Left kidney (tissue), 2 donors: ENCODE data around the gene ANXA9. TPM values are rescaled to one million over a fixed set of nuclear protein-coding genes. Genes with fewer than 3 reads are reported as not detected.

Experiments used
- DNase-seq: peaks from one replicate; pipeline ENCODE4 v3.0.0-alpha.2; 2013
- polyA plus RNA-seq: library from polyadenylated mRNA; unstranded; fragments of 120-200 nt; gene quantifications from one replicate; pipeline ENCODE4 v1.2.1, GENCODE V29; 2013; ENCODE audit not compliant: insufficient read length

ANXA9 gene
- polyA plus RNA-seq, 1 donor: 17.1 TPM

DNA sequence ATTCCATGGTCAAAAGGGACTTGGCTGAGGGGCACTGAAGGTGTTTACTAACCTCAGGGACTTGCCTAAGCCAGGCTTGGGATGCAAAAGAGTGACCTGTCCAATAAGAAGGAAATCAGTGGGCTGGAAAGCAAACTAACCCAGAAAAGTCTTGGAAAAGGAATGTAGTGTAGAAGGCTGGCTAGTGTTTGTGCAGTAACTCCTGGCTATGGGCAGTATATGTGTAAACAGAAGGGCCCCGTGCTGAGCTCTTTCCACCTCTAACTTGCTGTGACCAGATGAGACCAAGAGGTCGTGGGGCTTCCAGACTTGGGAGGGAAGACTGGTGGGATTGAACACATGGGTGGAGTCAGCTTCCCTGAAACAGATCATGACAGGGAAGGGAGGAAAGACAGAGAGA lies 20.5 kb downstream of the ANXA9 start:
- no peak for DNase-seq

GRCh38 chr1:151003180-151003579 lies 21.1 kb downstream of the ANXA9 start:
- DNase-seq: no peak

DNA sequence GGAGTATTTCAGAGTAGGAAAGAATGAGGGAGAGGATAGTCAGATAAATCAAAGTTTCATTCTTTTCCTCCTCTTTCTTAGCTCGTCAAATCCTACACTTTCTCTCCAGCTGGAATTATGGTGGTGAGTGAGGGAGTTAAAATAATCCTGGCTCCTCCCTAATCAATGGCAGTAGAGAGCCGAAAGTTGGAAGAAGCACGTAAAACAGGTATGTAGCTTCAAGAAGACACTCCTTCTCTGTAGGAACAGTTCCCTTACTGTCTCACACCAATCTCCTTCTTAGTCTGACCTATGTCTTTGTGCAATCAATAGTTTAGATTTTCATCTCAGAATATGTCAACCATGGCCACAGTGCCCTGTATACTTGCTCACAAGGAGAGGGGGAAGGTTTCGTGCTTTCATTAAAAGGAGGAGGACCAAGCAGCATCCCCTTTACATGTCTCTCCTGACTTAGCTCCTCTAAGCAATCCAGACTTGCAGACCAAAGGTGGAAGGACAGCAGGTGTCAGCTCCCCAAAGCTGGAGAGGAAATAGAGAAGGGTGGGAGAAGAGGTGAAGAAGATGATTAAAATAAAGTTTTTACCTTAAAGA lies 23.7 kb downstream of the ANXA9 start:
- no peak for DNase-seq

DNA sequence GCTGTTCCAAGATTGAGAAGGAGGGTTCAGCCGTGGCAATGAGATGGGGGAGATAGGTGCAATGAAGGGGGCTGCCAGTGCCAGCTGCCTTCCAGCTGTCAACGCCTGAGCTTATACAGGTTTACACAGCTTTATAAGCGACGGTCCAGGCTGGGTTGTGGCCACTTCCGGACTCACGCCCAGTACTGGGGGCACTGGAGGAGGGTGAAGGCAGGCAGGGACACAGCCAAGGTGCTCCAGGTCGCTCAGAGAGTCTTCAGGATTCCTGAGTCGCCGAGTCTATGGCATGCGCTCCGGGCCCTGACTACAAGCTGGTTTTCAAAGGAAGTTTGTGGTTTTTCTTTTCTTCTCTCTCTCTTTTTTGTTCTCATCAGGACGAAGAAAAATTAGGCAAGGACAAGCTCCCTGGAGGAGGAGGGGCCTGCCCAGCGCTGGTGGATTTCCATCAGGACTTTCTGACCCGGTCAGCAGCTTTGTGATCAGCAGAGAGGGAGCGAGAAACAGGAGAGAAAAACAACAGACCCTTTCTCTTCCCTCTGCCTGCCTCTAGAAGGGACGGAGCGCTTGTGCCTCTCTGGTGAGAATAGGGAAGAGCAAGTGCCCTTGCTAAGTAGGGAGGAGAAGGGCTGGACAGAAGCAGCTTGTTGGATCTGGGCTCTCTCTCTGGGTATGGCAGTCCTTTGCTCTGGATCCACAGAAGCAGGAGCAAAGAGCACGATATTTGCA lies 24.4 kb downstream of the ANXA9 start, which contains the start of gene MINDY1:
Gene MINDY1 (minus strand): TSS at position 576 of the 726 bp plus-strand sequence. CDS start 4,285 bp downstream, outside the sequence.
- DNase-seq: peak; percentile 84

- DNase-seq: no peak
Observed at GRCh38 chr1:151007853-151008243, 25.8 kb downstream of the ANXA9 start.

DNA sequence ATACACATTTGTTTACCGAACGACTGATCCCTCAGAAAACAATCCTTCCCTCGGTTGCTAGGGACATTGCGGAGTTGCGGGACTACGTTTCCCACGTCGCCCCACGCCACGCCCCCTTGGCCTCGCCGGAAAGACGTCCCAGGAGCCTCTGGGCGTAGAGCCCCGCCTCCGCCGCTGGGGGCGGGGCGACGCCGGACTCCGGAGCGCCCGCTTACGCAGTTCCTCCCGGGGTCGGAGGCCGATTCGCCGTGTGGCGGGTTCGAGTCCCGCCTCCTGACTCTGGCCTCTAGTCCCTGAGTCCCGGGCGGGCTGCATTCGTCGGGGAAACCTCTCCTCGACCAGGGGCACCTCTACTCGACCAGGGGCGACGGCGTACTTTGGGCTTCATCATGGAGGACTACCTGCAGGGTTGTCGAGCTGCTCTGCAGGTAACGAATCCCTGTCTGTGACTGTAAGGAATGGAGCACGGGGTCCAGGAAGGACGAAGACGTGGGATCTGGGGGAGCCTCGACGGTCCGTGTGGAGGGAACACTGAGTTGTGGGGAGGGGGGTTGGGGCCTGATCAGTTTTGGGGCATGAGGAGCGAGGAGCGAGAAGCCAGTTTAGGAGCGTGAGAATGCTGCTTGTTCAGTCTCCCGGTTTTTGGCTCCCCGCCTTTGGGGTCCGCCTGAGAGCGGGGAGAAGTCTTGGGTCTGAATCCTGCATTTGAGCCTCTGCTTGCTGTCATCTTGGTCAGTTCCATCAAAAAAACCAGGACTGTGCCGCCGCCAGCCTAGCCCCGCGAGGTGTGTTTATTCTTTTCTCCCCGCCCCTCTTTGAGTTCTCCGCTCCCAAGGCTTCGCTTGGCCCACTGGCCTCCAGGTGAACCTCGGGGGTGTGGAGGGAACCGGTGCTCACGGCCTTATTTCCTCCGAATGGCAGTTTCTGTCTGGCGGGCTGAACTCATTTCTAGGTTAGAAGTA lies 26.4 kb downstream of the ANXA9 start, which contains the start of gene PRUNE1:
Gene PRUNE1 (plus strand): TSS at position 206 of the 962 bp plus-strand sequence. CDS start 184 bp downstream, at position 390.
- peak; percentile 95 for DNase-seq

- no peak for DNase-seq
Observed at GRCh38 chr1:151009206-151009587, 27.1 kb downstream of the ANXA9 start.

- no peak for DNase-seq
Observed at GRCh38 chr1:151009674-151010345, 27.7 kb downstream of the ANXA9 start.

GRCh38 chr1:151010346-151010726 lies 28.2 kb downstream of the ANXA9 start:
- no peak for DNase-seq

DNA sequence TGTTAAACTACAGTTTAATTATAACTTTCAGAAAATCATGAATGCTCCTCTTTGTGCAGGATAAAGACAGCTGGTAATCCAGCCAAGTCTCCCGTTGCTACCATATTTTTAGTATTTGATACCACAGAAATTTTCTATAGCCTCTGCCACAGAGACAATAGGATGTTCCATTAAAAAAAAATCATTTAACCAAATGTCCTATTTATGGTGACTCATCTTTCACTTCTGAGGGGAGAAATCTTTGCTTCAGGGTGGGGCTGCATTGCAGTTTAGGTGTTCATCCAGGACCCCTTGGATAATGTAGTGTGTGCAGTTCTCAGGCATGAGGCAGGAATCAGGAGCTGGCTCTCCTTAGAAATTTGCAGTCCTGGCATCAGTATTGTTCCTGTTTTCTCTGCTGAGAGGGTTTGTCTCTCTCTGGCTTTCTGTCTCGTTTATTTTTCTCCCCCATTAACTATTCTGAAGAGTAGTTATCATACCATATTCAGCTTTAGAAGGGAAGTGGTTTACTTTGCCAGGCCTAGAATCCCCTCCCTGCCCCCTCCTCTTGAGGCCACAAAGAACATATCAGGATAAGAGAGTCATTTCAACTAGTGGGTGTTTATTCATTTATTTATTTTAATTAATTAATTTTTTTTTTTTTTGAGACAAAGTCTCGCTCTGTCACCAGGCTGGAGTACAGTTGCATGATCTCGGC lies 29.2 kb downstream of the ANXA9 start:
- no peak for DNase-seq

DNA sequence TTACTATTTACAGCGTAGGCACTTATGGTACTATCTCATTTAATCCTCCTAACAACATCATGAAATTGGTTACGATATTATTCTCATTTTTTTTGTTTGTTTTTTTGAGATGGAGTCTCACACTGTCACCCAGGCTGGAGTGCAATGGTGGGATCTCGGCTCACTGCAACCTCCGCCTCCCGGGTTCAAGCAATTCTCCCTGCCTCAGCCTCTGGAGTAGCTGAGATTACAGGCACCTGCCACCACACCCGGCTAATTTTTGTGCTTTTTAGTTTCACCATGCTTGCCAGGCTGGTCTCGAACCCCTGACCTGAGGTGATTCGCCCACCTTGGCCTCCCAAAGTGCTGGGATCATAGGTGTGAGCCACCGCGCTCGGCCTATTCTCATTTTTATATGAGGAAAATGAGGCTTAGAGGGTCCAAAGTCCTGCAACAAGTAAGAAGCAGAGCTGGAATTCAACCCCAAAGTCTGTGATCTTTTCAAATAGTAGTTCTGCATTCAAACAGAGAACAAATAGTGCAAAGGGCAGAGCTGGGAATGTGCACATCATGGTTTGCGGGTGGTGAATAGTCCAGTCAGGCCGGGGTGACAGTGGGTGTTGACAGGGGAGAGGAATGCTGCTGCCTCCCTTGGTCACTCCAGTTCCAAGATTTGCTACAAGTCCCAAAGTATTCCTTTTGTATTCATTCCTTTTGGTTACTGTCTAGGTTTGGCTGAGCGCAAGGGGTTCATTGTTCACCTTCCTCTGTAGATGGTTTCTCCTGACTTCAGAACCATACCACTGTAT lies 30.8 kb downstream of the ANXA9 start:
- no peak for DNase-seq

DNA sequence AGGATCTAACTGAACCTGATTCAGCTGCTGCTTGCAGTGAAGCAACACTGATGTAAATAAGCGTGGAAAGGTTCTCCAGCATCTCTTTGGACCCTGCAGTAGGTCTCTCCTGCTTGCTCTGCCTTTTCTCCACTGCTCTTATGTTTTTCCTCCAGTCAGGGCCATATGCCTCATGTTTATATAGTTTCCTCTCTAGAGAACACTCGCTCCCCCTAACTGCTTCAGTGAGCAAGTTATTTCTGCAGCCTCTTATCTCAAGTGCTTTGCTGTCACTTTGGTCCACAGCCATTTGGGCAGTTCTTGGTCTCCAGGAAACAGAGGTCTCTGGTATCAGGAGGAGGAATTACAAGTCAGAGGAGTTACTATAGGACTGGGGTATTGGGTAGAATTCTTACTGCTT lies 31.4 kb downstream of the ANXA9 start:
- peak; percentile 70 for DNase-seq

- no peak for DNase-seq
Observed at GRCh38 chr1:151024540-151025146, 42.6 kb downstream of the ANXA9 start.

DNA sequence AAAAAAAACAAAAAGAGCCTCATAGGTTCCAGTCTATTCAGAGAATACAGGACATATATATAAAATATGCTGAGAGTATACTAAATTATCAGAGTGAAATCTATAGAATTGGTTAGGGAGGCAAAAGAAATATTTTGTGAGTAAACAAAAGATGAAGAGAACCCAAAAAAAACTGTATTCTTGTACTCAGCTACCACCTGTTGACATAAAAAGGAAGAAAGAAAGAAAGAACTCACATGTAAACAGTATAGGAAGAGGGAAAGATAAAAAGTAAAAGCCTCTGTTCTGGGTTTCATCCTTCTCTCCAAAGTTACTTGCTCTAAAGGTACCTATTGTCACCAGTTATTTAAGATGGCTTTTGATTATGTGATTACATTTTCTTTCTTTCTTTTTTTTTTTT lies 44.4 kb downstream of the ANXA9 start:
- DNase-seq: no peak

GRCh38 chr1:151032164-151032563 lies 50.1 kb downstream of the ANXA9 start:
- no peak for DNase-seq

DNA sequence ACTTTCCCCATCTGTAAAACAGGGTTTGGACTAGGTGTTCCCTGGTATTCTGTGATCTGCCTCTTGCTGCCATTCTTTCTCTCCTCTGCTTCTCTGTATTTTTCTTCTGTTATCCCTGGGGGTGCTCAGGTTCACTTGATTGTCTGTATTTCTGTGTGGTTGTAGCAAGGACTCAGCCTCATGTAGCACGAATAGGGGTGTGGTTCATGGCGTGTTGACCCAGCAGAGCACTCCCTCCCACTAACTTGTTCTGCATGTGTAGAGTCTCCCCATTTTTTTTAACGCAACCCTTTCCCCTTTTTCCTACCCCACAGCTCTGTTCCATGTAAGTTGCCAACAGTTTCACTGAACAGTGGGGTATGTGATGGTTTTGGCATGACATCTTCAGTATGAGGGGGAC lies 53.1 kb downstream of the ANXA9 start:
- no peak for DNase-seq

GRCh38 chr1:151036356-151036755 lies 54.3 kb downstream of the ANXA9 start, which contains the start of gene BNIPL:
BNIPL (plus strand) TSS chr1:151036586; CDS start chr1:151036726, 140 bp downstream.
- no peak for DNase-seq

GRCh38 chr1:151037032-151037431 lies 54.9 kb downstream of the ANXA9 start:
- no peak for DNase-seq

DNA sequence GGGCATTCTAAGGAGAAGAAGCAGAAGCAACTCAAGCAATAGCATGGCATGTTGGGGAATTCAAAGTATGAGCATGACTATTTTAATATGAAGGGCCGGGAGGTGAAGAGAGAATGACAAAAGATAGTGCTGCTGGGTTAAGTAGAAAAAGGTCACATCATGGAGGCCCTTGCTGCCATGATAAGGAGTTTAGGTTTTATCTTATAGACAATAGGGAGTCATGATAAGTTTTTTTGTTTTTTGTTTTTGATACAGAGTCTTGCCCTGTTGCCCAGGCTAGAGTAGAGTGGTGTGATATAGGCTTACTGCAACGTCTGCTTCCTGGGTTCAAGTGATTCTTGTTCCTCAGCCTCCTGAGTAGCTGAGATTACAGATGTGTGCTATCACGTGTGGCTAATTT lies 57.4 kb downstream of the ANXA9 start:
- no peak for DNase-seq

- no peak for DNase-seq
Observed at GRCh38 chr1:151043163-151043562, 61.1 kb downstream of the ANXA9 start.
